ENCODE data around the gene VAPA.

Gene VAPA

GRCh38 chr18:9870431-9871008 lies 43.3 kb upstream of the VAPA start:
- TF ChIP-seq CTCF (IDR thresholded peaks at IDR 0.05; ENCODE audit: borderline replicate concordance, insufficient read depth, low read depth, low read length) = no peak
- H3K4me3 ChIP-seq (ENCODE audit: low read depth, low read length) = no peak overlapping the region

GRCh38 chr18:9871244-9871746 lies 42.5 kb upstream of the VAPA start:
- H3K4me3 ChIP-seq (ENCODE audit: low read depth, low read length) = no peak overlapping the region
- no peak for TF ChIP-seq CTCF (IDR thresholded peaks at IDR 0.05; ENCODE audit: borderline replicate concordance, insufficient read depth, low read depth, low read length)

- TF ChIP-seq CTCF (IDR thresholded peaks at IDR 0.05; ENCODE audit: borderline replicate concordance, insufficient read depth, low read depth, low read length) = no peak
- no peak overlapping the region for H3K4me3 ChIP-seq (ENCODE audit: low read depth, low read length)
These were observed 41.0 kb upstream of the VAPA start for GRCh38 chr18:9872823-9873222.

- H3K4me3 ChIP-seq (ENCODE audit: low read depth, low read length) = no peak overlapping the region
- no peak for TF ChIP-seq CTCF (IDR thresholded peaks at IDR 0.05; ENCODE audit: borderline replicate concordance, insufficient read depth, low read depth, low read length)
These were observed 39.1 kb upstream of the VAPA start for GRCh38 chr18:9874728-9875127.

- TF ChIP-seq CTCF (IDR thresholded peaks at IDR 0.05; ENCODE audit: borderline replicate concordance, insufficient read depth, low read depth, low read length) = no peak
- no peak overlapping the region for H3K4me3 ChIP-seq (ENCODE audit: low read depth, low read length)
These were observed 37.5 kb upstream of the VAPA start for GRCh38 chr18:9876212-9876866.

- no peak for TF ChIP-seq CTCF (IDR thresholded peaks at IDR 0.05; ENCODE audit: borderline replicate concordance, insufficient read depth, low read depth, low read length)
- no peak overlapping the region for H3K4me3 ChIP-seq (ENCODE audit: low read depth, low read length)
These were observed 36.8 kb upstream of the VAPA start for GRCh38 chr18:9876867-9877654.
